Occipital lobe (tissue), 2 donors: ENCODE results near the gene NGEF. TPM values are rescaled to one million over a fixed set of nuclear protein-coding genes. Genes with fewer than 3 reads are reported as not detected.
"Not testable (repeated sequence)": the region's sequence is repeated elsewhere in the genome, so short reads cannot be mapped to it uniquely, and the experiment has no call there.

Experiments used
- DNase-seq: peaks from one replicate; lab custom pipeline; 2025; lab: John Stamatoyannopoulos, UW
- total RNA-seq: library from RNA; depleted of rRNA; stranded (reverse); fragments of >200 nt; gene quantifications from one replicate; pipeline ENCODE4 v1.2.3, GENCODE V29; 2014

The NGEF gene
- total RNA-seq, 1 donor from 2014 or later: 22.8 TPM

GRCh38 chr2:233023007-233023760, 10.1 kb upstream of the NGEF start:
- no peak for DNase-seq

GRCh38 chr2:233022561-233022960, 9.5 kb upstream of the NGEF start:
- no peak for DNase-seq

GRCh38 chr2:233021771-233022170, 8.7 kb upstream of the NGEF start:
- no peak for DNase-seq

GRCh38 chr2:233020454-233020853, 7.4 kb upstream of the NGEF start:
- DNase-seq: no peak

- not testable (repeated sequence) for DNase-seq
Measured at GRCh38 chr2:233019610-233020009, 6.6 kb upstream of the NGEF start.

GRCh38 chr2:233017947-233018346, 4.9 kb upstream of the NGEF start:
- DNase-seq: no peak

- DNase-seq: no peak
Measured at GRCh38 chr2:233015019-233015645, 2.1 kb upstream of the NGEF start.

GRCh38 chr2:233013650-233014049, 594 bp upstream of the NGEF start:
- DNase-seq: no peak

- DNase-seq: no peak
Measured at GRCh38 chr2:233012301-233012971, 620 bp downstream of the NGEF start.

GRCh38 chr2:233011702-233012131, 1.3 kb downstream of the NGEF start:
- DNase-seq: no peak

- DNase-seq: no peak
Measured at GRCh38 chr2:233011268-233011650, 1.8 kb downstream of the NGEF start.

GRCh38 chr2:233010569-233011267, 2.3 kb downstream of the NGEF start:
- no peak for DNase-seq

GRCh38 chr2:233009661-233010060, 3.4 kb downstream of the NGEF start:
- DNase-seq: no peak

- DNase-seq: no peak
Measured at GRCh38 chr2:233007739-233008138, 5.3 kb downstream of the NGEF start.

- no peak for DNase-seq
Measured at GRCh38 chr2:233007270-233007669, 5.8 kb downstream of the NGEF start.

- DNase-seq: no peak
Measured at GRCh38 chr2:233006648-233007047, 6.4 kb downstream of the NGEF start.

- DNase-seq: no peak
Measured at GRCh38 chr2:233005096-233005495, 8.0 kb downstream of the NGEF start.

- DNase-seq: no peak
Measured at GRCh38 chr2:233003658-233004555, 9.1 kb downstream of the NGEF start.

- no peak for DNase-seq
Measured at GRCh38 chr2:233002829-233003657, 10.0 kb downstream of the NGEF start.
